Measurements from ENCODE around the gene IFT57. TPM values are rescaled to one million over a fixed set of nuclear protein-coding genes. Genes with fewer than 3 reads are reported as not detected.

The IFT57 gene
- total RNA-seq, 2 experiments from 2014 or later = 29.4 to 29.6 TPM

DNA sequence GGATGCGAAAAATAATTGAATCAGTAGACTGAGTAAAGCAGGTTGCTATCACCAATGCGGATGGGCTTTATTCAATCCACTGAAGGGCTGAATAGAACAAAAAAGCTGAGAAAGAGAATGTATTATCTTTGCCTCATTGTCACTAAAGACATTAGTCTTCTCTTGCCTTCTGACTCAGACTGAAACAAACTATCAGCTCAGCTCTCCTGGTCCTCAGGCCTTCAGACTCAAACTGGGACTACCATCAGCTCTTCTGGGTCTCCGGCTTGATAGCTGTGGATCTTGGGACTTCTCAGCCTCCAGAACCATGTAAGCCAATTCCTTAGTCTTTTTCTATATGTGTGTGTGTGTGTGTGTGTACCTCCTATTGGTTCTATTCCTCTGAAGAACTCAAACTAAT is 12.6 kb downstream of the IFT57 start:
- peaks cover 11% of the 10 kb centered on the region for H3K4me1 Mint-ChIP-seq (ENCODE audit: low read depth)
- no peak overlapping the region for H3K27ac Mint-ChIP-seq
- no peaks in the 10 kb centered on the region for H3K9me3 Mint-ChIP-seq
- no peaks in the 10 kb centered on the region for H3K27me3 Mint-ChIP-seq
- no peak for DNase-seq
- no peak overlapping the region for H3K4me3 Mint-ChIP-seq
- CTCF ChIA-PET = no interaction called here
- intact Hi-C loops (cut with micrococcal nuclease) = no loop called here
- POLR2A ChIA-PET = no interaction called here
- H3K36me3 Mint-ChIP-seq = peaks cover 37% of the 10 kb centered on the region

DNA sequence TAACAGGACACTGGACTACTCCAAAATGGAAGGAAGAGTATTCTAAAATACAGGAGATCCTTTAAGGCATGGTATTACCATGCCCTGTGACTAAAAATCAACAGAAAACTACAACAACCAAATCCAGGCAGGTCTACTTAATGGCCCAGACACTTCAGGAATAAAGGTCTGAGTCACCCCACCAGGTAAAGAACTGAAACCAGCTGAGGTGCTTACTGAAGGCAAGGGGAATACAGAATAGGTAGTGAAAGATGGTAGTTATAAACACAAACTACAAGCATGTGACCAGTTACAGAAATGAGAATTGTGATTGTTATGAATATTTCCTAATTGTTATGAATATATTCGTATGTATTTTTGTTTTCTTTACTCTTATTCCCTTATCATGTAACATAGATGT is 13.4 kb downstream of the IFT57 start:
- Mint-ChIP-seq H3K9me3 (no peaks in the 10 kb centered on the region), H3K27me3 (no peaks in the 10 kb centered on the region), H3K4me1 (ENCODE audit: low read depth) (peaks cover 11% of the 10 kb centered on the region), H3K36me3 (peaks cover 36% of the 10 kb centered on the region), H3K4me3 (no peak overlapping the region), H3K27ac (no peak overlapping the region)
- no peak for DNase-seq
- intact Hi-C loops (cut with micrococcal nuclease) = no loop called here
- POLR2A ChIA-PET = no interaction called here
- CTCF ChIA-PET = no interaction called here

DNA sequence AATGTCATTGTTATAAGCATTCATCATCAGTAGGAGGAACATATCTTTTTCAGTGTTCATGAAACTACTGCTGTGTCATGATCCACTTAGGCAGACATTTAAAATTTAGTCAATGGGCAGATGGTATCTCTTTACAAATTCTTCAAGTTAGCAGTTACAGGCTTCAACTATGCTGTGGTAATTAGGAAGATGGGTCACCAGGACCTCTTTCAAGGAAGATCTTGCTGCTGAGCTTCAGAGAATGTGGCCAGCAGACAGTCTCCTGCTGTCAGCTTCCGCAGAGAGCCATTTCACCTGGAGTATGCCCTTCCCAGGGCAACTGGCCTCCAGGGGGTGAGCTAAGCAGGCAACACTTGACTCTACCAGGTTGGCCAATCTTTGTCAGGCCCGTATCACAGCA is 19.4 kb downstream of the IFT57 start:
- H3K4me3 Mint-ChIP-seq = no peak overlapping the region
- H3K4me1 Mint-ChIP-seq (ENCODE audit: low read depth) = peaks cover 32% of the 10 kb centered on the region
- intact Hi-C loops (cut with micrococcal nuclease) = loop anchor here (1.0 to 5.0 kb wide), 4 partner anchors 19 to 184 kb away; partner anchors contain the start of gene IFT57
- DNase-seq = no peak
- ChIA-PET POLR2A (interaction anchor here (0.8 kb wide), 1 partner anchor 116 kb away, joined by 3 read pairs; no protein-coding TSS in a partner anchor), CTCF (no interaction called here)
- H3K27ac Mint-ChIP-seq = no peak overlapping the region
- H3K9me3 Mint-ChIP-seq = no peaks in the 10 kb centered on the region
- H3K36me3 Mint-ChIP-seq = peaks cover 12% of the 10 kb centered on the region
- no peaks in the 10 kb centered on the region for H3K27me3 Mint-ChIP-seq

DNA sequence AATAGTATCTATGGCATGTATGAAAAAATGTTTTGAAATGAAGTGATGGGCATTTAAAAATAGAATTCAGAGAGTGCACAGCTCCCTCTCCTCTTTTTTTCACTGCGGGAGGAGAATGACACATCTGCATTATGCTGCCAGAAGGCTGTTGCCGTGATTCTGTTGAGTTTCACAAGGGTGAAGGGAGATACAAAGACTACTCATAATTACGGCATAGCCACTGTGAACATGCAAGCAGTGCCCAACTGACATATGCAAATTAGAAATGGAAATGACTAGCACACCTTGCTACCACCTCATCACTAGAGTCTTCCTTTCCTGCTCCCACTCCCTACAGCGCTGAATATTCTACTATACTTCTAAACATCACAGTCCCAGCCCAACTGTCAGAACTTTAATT is 20.1 kb downstream of the IFT57 start:
- Mint-ChIP-seq H3K27ac (no peak overlapping the region), H3K4me3 (no peak overlapping the region), H3K27me3 (no peaks in the 10 kb centered on the region), H3K4me1 (ENCODE audit: low read depth) (peaks cover 32% of the 10 kb centered on the region), H3K36me3 (peaks cover 9% of the 10 kb centered on the region), H3K9me3 (no peaks in the 10 kb centered on the region)
- intact Hi-C loops (cut with micrococcal nuclease) = loop anchor here (1.0 to 5.0 kb wide), 4 partner anchors 20 to 185 kb away; partner anchors contain the start of gene IFT57
- POLR2A ChIA-PET = interaction anchor here (1.5 kb wide), 1 partner anchor 21 kb away, joined by 4 read pairs; the partner anchor contains the start of gene IFT57
- peak; percentile 39 for DNase-seq
- CTCF ChIA-PET = interaction anchor here (0.6 to 1.2 kb wide), 3 partner anchors 227 to 276 kb away, joined by 3 to 4 read pairs (median 3); no protein-coding TSS in a partner anchor

DNA sequence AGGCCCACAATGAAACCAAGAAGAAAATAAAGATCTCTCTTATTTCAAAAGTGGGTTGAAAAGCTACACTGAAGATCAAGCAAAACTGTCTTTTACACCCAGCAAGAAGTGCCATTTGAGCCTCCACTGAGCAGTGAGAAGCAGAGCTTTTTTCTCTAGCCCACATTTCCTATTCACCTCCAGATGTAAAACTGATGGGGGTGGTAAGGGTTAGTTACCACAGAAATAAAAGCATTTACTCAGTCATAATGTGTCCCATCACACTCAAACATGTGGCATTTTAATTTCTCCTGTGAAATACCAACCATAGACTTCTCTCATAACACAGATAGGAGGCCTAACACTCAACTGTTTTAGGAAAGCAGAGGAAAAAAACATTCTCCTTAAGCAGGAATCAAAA is 21.0 kb downstream of the IFT57 start:
- no peak overlapping the region for H3K27ac Mint-ChIP-seq
- H3K36me3 Mint-ChIP-seq = peaks cover 6% of the 10 kb centered on the region
- H3K9me3 Mint-ChIP-seq = no peaks in the 10 kb centered on the region
- no peak overlapping the region for H3K4me3 Mint-ChIP-seq
- intact Hi-C loops (cut with micrococcal nuclease) = loop anchor here (5.0 kb wide), 1 partner anchor 186 kb away; no protein-coding TSS in a partner anchor
- no peaks in the 10 kb centered on the region for H3K27me3 Mint-ChIP-seq
- POLR2A ChIA-PET = interaction anchor here (1.5 kb wide), 1 partner anchor 21 kb away, joined by 4 read pairs; the partner anchor contains the start of gene IFT57
- CTCF ChIA-PET = interaction anchor here (0.7 to 1.2 kb wide), 2 partner anchors 227 to 276 kb away, joined by 3 to 4 read pairs; no protein-coding TSS in a partner anchor
- DNase-seq = no peak
- peaks cover 32% of the 10 kb centered on the region for H3K4me1 Mint-ChIP-seq (ENCODE audit: low read depth)

DNA sequence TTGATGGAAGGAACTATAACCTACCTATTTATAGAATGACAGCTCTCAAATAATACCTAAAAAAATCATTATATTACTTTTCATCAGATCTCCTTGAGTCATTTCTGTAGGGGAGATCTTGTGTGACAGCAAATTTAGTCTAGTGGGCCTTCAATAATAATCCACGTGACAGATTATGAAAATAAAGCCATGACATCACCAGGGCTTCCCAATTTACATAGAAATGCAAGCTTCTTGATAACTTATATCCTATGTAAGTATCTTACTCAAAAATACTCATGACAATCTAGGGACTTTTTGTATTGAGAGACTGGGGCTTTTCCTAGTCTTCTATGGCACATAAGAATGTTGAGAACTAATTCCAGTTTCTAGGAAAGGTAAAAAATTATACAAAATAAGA is 21.6 kb downstream of the IFT57 start:
- ChIA-PET POLR2A (interaction anchor here (1.5 kb wide), 1 partner anchor 22 kb away, joined by 4 read pairs; the partner anchor contains the start of gene IFT57), CTCF (no interaction called here)
- peaks cover 6% of the 10 kb centered on the region for H3K36me3 Mint-ChIP-seq
- H3K9me3 Mint-ChIP-seq = no peaks in the 10 kb centered on the region
- H3K4me1 Mint-ChIP-seq (ENCODE audit: low read depth) = peaks cover 32% of the 10 kb centered on the region
- intact Hi-C loops (cut with micrococcal nuclease) = loop anchor here (5.0 kb wide), 1 partner anchor 187 kb away; no protein-coding TSS in a partner anchor
- DNase-seq = no peak
- H3K4me3 Mint-ChIP-seq = no peak overlapping the region
- no peak overlapping the region for H3K27ac Mint-ChIP-seq
- H3K27me3 Mint-ChIP-seq = no peaks in the 10 kb centered on the region

DNA sequence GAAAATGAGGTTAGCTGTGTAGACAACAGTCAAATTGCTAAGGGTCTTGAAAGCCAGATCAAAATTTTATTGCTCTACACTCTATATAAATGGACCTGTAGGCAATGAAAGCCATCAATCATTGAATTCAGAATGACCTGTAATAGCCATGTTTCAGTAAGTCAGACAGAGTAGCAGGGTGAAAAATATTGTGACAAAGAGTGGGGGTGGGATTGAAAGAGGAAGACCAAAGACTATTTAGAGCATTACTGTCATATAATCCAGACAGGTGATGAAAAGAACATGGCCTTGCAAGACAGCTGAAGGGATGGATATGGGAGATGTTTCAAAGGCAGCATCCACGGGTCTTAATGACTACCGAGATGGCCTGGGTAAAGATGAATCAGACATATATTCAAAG is 22.2 kb downstream of the IFT57 start:
- H3K4me3 Mint-ChIP-seq = no peak overlapping the region
- peaks cover 32% of the 10 kb centered on the region for H3K4me1 Mint-ChIP-seq (ENCODE audit: low read depth)
- no peak overlapping the region for H3K27ac Mint-ChIP-seq
- H3K36me3 Mint-ChIP-seq = peaks cover 4% of the 10 kb centered on the region
- no peaks in the 10 kb centered on the region for H3K9me3 Mint-ChIP-seq
- DNase-seq = no peak
- ChIA-PET POLR2A (no interaction called here), CTCF (no interaction called here)
- intact Hi-C loops (cut with micrococcal nuclease) = loop anchor here (5.0 kb wide), 1 partner anchor 187 kb away; no protein-coding TSS in a partner anchor
- H3K27me3 Mint-ChIP-seq = no peaks in the 10 kb centered on the region

DNA sequence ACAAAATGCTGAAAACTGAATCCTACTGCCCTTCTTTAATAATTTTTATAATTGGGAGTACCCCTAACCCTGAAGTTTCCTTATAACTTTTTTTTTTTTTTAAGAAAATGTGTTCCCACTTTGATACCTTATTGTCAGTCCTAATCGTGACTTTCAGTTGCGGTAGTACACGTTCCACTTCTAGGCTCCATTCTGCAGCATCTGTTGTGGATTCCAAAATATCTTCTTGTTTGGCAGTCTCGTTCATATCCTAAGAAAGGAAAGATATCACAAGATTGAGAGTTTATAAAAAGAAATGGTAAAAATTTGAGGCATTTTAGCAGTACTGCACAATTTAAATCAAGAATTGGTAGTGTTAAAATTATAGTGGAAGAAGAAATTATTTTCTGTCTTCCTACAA is 30.8 kb downstream of the IFT57 start:
- H3K9me3 Mint-ChIP-seq = peaks cover 4% of the 10 kb centered on the region
- POLR2A ChIA-PET = no interaction called here
- H3K36me3 Mint-ChIP-seq = peaks cover 32% of the 10 kb centered on the region

DNA sequence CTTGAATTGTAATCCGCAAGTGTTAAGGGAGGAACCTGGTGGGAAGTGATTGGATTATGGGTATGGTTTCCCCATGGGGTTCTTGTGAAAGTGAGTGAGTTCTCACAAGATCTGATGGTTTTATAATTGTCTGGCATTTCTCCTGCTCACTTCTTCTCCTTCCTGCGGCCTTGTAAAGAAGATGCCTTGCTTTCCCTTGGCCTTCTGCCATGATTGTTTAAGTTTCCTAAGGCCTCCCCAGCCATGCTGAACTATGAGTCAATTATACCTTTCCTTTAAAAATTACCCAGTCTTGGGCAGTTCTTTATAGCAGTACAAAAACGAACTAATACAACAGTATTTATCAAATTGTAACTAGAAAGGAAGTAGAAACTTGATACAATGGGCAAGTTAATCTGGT is 31.9 kb downstream of the IFT57 start:
- ChIA-PET POLR2A (no interaction called here), CTCF (no interaction called here)
- Mint-ChIP-seq H3K27ac (no peak overlapping the region), H3K4me3 (no peak overlapping the region), H3K27me3 (no peaks in the 10 kb centered on the region), H3K4me1 (ENCODE audit: low read depth) (no peaks in the 10 kb centered on the region), H3K36me3 (peaks cover 40% of the 10 kb centered on the region), H3K9me3 (peaks cover 4% of the 10 kb centered on the region)
- no peak for DNase-seq
- intact Hi-C loops (cut with micrococcal nuclease) = no loop called here

More for the DNA sequence above, 30.8 kb downstream of the IFT57 start:
- H3K27ac Mint-ChIP-seq = no peak overlapping the region
- no peaks in the 10 kb centered on the region for H3K4me1 Mint-ChIP-seq (ENCODE audit: low read depth)
- no peak overlapping the region for H3K4me3 Mint-ChIP-seq
- CTCF ChIA-PET = no interaction called here
- no peaks in the 10 kb centered on the region for H3K27me3 Mint-ChIP-seq
- DNase-seq = no peak
- intact Hi-C loops (cut with micrococcal nuclease) = no loop called here

DNA sequence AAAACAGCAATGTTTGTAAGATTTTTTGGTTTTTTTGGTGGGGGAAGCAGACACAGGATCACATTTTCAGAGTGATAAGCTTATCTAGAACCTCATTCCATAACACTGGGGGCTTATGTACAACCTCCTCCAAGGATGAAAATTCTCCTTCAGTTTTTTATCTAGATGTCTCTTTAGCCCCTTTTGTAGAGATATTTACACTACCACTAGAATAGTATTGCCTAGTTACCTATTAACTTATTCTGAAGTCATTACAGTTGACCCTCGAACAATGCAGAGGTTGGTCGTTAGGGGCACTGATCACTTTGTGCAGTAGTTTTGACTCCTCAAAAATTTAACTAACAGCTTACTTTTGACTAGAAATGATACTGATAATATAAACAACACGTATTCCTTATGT is 32.8 kb downstream of the IFT57 start:
- Mint-ChIP-seq H3K4me1 (ENCODE audit: low read depth) (no peaks in the 10 kb centered on the region), H3K27me3 (no peaks in the 10 kb centered on the region), H3K27ac (no peak overlapping the region), H3K4me3 (no peak overlapping the region), H3K9me3 (peaks cover 10% of the 10 kb centered on the region), H3K36me3 (peaks cover 48% of the 10 kb centered on the region)
- ChIA-PET POLR2A (no interaction called here), CTCF (interaction anchor here (0.8 kb wide), 1 partner anchor 288 kb away, joined by 3 read pairs; no protein-coding TSS in a partner anchor)
- intact Hi-C loops (cut with micrococcal nuclease) = no loop called here
- no peak for DNase-seq

DNA sequence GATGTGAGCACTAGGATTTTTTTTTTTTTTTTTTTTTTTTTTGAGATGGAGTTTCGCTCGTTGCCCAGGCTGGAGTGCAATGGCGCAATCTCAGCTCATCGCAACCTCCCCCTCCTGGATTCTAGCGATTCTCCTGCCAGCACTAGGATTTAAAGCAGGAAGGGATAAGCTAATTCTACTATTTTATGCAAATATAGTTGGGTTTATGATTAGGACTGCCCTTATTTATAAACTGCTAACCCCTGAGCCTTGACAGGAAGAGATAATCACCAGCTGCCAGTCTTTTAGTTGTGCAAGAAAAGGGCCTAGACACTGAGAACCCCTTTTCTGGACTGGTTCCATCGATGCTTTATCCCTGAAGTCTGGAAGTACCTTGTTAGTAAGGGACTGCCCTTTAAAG is 36.7 kb downstream of the IFT57 start:
- Mint-ChIP-seq H3K36me3 (peaks cover 37% of the 10 kb centered on the region), H3K4me1 (ENCODE audit: low read depth) (peaks cover 2% of the 10 kb centered on the region), H3K9me3 (peaks cover 7% of the 10 kb centered on the region), H3K4me3 (no peak overlapping the region), H3K27me3 (no peaks in the 10 kb centered on the region), H3K27ac (no peak overlapping the region)
- ChIA-PET CTCF (interaction anchor here (0.6 to 1.0 kb wide), 2 partner anchors 285 to 292 kb away, joined by 3 to 4 read pairs; no protein-coding TSS in a partner anchor), POLR2A (no interaction called here)
- intact Hi-C loops (cut with micrococcal nuclease) = no loop called here
- no peak for DNase-seq

DNA sequence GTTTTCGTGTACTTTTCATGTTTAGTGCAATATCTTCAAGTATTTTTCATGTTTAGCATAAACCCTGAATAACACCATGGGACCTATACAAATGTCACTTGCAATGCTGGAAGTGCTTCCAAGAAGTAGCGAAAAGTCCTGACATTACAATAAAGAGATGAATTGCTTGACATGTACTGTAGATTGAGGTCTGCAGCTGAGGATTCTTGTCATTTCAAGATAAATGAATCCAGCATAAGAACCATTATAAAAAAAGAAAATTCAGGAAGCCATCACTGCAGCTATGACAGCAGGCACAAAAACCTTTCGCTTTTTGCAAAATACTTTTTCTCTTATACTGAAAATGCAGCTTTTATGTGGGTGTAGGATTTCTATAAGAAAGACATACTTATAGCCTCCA is 37.4 kb downstream of the IFT57 start:
- Mint-ChIP-seq H3K4me1 (ENCODE audit: low read depth) (peaks cover 3% of the 10 kb centered on the region), H3K9me3 (peaks cover 7% of the 10 kb centered on the region), H3K27me3 (no peaks in the 10 kb centered on the region), H3K27ac (no peak overlapping the region), H3K4me3 (no peak overlapping the region), H3K36me3 (peaks cover 30% of the 10 kb centered on the region)
- DNase-seq = no peak
- intact Hi-C loops (cut with micrococcal nuclease) = no loop called here
- CTCF ChIA-PET = interaction anchor here (0.6 kb wide), 1 partner anchor 293 kb away, joined by 3 read pairs; no protein-coding TSS in a partner anchor
- POLR2A ChIA-PET = no interaction called here

DNA sequence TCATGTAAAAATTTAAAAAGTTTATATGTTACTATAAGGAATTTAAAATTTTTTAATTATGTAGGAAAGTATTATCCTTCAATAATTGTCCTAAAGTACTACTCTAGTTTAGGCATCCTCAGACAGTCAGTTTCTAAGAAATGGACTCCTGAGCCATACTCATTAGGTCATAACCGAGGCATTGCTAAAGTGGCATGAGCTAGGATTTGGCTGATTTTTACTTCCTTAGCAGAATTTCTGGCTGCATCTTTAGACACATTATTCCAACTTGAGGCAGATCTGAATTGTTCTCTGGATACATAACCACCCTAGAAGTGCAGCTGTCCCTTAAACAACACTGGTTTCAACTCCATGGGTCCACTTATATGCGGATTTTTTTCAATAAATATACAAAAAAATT is 38.3 kb downstream of the IFT57 start:
- H3K9me3 Mint-ChIP-seq = peaks cover 7% of the 10 kb centered on the region
- ChIA-PET CTCF (no interaction called here), POLR2A (no interaction called here)
- no peak overlapping the region for H3K4me3 Mint-ChIP-seq
- DNase-seq = no peak
- no peaks in the 10 kb centered on the region for H3K27me3 Mint-ChIP-seq
- intact Hi-C loops (cut with micrococcal nuclease) = no loop called here
- no peak overlapping the region for H3K27ac Mint-ChIP-seq
- peaks cover 28% of the 10 kb centered on the region for H3K36me3 Mint-ChIP-seq
- peaks cover 3% of the 10 kb centered on the region for H3K4me1 Mint-ChIP-seq (ENCODE audit: low read depth)
